ENCODE data around the gene IST1.
"Not testable (repeated sequence)": the region's sequence is repeated elsewhere in the genome, so short reads cannot be mapped to it uniquely, and the experiment has no call there.

The IST1 gene

GRCh38 chr16:71894921-71895678 lies at the start of gene IST1:
Gene IST1, plus strand, starts transcription at chr16:71895531. Its CDS starts 20,110 bp downstream, at chr16:71915641.
- peak; percentile 95 for DNase-seq

DNA sequence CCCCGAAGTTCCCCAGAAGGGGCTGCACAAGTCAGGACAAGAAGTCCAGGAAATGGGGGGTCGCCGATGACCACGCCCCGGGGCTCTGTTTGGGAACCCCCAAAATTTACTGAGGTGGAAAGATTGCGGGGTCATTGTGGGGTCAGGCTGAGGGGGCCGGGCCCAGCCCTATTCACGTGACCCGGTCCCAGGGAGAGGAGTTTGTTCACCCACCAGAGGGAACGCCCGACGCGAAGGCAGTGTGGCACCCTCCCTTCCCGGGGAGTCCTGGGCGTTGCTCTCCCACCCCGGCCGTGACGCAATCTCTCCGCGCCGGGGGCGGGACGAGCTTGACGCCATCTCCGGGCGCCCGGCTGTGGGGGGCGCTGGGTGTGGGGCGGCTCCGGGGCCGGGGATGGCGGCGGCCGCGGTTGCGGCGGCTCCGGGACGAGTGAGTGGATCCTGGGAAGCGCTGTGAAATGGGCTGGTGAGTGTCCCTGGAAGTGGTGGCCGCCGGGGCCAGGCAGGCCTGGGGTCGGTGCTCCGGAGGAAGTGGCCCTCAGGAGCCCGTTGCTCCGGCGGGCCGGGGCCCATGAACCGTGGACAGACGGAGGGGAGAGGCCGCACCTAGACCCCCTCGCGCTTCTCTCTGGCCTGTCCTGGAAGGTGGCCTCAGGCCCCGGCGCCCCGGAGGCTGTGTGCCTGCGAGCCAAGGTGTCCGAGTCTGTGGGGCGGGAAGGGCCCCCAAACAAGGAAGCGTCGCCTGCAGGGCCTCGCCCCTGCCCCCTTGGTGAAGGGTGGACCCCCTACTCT lies 49.5 kb upstream of the IST1 start, which contains the start of gene ATXN1L:
TSS of gene ATXN1L (plus strand) at position 338 of the 792 bp plus-strand sequence. CDS start 3,765 bp downstream, outside the sequence.
- DNase-seq: peak; percentile 89

- no peak for DNase-seq
Measured at GRCh38 chr16:71846431-71846830, 48.9 kb upstream of the IST1 start.

- no peak for DNase-seq
Measured at GRCh38 chr16:71847096-71847495, 48.2 kb upstream of the IST1 start.

DNA sequence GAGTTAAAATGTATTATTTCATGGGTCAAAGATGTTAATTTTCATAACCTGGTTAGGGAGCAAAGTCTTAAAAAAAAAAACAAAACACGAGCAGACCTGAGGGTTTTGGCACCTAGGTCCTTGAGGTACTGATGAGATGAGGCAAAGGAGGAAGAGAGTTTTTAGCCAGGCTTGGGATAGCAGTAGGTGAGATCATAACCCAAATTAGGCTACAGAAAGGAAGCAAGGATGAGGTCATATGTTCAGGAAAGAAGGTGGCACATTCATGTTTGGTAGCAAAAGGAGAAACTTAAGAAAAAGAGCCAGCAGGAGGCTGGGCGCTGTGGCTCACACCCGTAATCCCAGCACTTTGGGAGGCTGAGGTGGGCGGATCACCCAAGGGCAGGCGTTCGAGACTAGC lies 46.7 kb upstream of the IST1 start:
- no peak for DNase-seq

GRCh38 chr16:71851746-71852145 lies 43.6 kb upstream of the IST1 start:
- DNase-seq: no peak

GRCh38 chr16:71852158-71852557 lies 43.2 kb upstream of the IST1 start:
- no peak for DNase-seq

GRCh38 chr16:71852561-71852960 lies 42.8 kb upstream of the IST1 start:
- DNase-seq: no peak

- DNase-seq: no peak
Measured at GRCh38 chr16:71853413-71853812, 41.9 kb upstream of the IST1 start.

DNA sequence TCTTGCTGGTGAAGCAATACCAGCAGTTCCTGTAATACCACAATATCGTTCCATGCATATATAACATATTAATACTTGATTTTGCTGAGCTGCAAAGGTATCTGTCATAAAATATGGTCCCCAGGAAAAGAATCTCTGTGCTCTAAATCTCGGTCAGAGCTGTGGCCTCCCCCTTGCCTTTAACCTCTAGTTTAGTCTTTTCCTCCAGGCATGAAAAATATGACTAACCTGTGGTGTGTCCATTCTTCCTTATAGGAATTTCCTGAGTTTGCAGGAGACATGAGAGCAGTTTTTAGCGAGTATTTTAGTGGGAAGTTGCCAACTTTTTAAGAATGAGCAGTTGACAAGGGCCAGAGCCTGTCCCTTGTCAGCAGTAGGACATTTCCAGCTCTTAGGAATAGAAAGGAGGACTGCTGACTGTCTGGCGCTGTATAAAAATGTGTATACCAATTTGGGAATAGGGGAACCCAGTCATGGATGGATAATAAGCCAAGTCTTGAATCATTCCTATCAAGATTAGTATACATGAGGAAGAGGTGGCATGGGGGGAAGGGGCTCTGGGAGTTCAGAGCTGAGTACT lies 40.9 kb upstream of the IST1 start:
- DNase-seq: no peak

GRCh38 chr16:71855937-71856662 lies 39.2 kb upstream of the IST1 start:
- DNase-seq: no peak

- DNase-seq: no peak
Measured at GRCh38 chr16:71859762-71860521, 35.4 kb upstream of the IST1 start.

GRCh38 chr16:71863995-71864394 lies 31.3 kb upstream of the IST1 start:
- DNase-seq: no peak

GRCh38 chr16:71865173-71865863 lies 30.0 kb upstream of the IST1 start:
- DNase-seq: no peak

DNA sequence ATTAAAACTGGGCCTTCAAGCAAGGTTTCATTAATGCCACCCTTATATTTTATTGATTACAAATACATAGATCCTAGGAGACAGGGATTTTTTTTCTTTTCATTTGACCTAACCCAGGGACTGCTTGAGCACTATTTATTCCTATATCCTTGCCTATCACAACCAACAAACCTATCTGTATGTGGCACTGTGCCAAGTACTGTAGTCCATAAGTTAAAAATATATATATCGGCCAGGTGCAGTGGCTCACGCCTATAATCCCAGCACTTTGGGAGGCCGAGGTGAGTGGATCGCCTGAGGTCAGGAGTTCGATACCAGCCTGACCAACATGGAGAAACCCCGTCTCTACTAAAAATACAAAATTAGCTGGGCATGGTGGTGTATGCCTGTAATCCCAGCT lies 28.2 kb upstream of the IST1 start:
- DNase-seq: not testable (repeated sequence)

DNA sequence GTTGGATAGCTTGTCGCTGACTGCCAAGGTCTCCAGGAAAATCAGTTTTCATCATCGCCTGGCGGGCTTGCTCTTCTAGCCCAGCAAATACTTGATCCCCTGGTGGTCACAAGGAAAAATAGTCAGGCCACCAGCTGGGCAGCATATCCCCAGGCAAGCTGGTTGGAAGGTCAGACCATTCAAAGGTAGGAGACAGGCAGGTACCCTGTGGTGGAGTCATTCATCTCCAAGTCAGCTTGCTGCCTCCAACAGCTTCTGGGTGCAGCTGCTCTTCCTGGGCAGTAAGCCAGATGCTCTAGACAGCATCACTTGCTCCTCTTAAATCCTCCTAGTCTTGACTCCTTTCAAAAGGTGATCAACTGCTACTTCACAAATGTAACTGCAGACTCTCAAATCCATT lies 27.4 kb upstream of the IST1 start:
- DNase-seq: peak; percentile 32

GRCh38 chr16:71869089-71869488 lies 26.2 kb upstream of the IST1 start:
- DNase-seq: no peak

- DNase-seq: no peak
Measured at GRCh38 chr16:71870818-71871217, 24.5 kb upstream of the IST1 start.

- no peak for DNase-seq
Measured at GRCh38 chr16:71873199-71873598, 22.1 kb upstream of the IST1 start.

- no peak for DNase-seq
Measured at GRCh38 chr16:71878911-71879310, 16.4 kb upstream of the IST1 start.

DNA sequence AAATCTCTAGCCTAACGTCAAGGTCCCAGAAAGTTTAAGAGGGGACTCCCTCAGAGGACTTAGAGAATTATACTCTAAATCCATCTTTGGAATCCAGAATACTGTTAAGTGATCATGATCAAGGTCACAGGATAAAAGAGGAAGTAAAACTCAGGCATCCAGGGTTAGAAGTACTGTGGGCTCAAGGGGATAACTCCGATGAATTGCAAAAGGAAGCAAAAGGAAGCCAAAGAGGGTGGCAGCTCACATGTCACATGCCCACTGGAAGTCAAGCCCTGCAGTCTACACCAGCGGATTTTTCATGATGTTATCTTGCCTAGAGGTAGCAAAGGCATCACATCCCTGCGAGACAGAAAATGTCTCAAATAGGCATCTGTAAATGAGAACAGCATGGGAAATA lies 15.2 kb upstream of the IST1 start:
- no peak for DNase-seq

All from NCI-H2171 treated with DMSO at 0.1 percent for 48 hours (cell line).